SK-N-SH (cell line): Measurements from ENCODE around the gene TMEM107.

ENCODE experiments used
- EP300 ChIP-seq, 2 experiments: IDR thresholded peaks; 2 replicates each; pipeline versions ENCODE4 v1.4.0 to v1.6.1; 2012; ENCODE audit warnings: borderline replicate concordance in 1 of 2, low read depth in 1 of 2, low read length in 1 of 2
- EZH2phosphoT487 ChIP-seq: fragments of 200-600 bp; sonication (generic); IDR thresholded peaks from 2 replicates; pipeline ENCODE4 v1.6.1; 2017; ENCODE audit warnings: low read depth, mixed run types, mild to moderate bottlenecking, antibody characterized with exemption, moderate library complexity, borderline replicate concordance
- FOXJ3 ChIP-seq: sonication (generic); formaldehyde crosslinking; IDR thresholded peaks from 2 replicates; pipeline ENCODE4 v1.5.1; 2020; ENCODE audit warnings: mild to moderate bottlenecking, missing genetic modification reagents
- FOXM1 ChIP-seq: IDR thresholded peaks from 2 replicates; pipeline ENCODE4 v1.4.0; 2012; ENCODE audit warnings: low read depth, mild to moderate bottlenecking
- JUND ChIP-seq: IDR thresholded peaks from 2 replicates; pipeline ENCODE4 v1.4.0; 2012
- TAF1 ChIP-seq: IDR thresholded peaks from 2 replicates; pipeline ENCODE4 v1.6.1; 2012; ENCODE audit warnings: low read depth, mild to moderate bottlenecking, low read length, moderate library complexity, borderline replicate concordance
- TCF12 ChIP-seq: IDR thresholded peaks from 2 replicates; pipeline ENCODE4 v1.4.0; 2012
- TEAD4 ChIP-seq: IDR thresholded peaks from 2 replicates; pipeline ENCODE4 v1.4.0; 2012; ENCODE audit warnings: mild to moderate bottlenecking, borderline replicate concordance; ENCODE audit not compliant: insufficient read depth
- TF ChIP-seq, protein P1 (sequence below): fragments of 200-600 bp; sonication (generic); IDR thresholded peaks from 2 replicates; pipeline ENCODE4 v1.6.1; 2017; ENCODE audit warnings: antibody characterized with exemption, mild to moderate bottlenecking, moderate library complexity
- TF ChIP-seq, protein P2 (sequence below): fragments of 150-350 bp; IDR thresholded peaks from 2 replicates; pipeline ENCODE4 v1.6.1; 2017; ENCODE audit warnings: antibody characterized with exemption, low read length, low read depth, borderline replicate concordance

DNA sequence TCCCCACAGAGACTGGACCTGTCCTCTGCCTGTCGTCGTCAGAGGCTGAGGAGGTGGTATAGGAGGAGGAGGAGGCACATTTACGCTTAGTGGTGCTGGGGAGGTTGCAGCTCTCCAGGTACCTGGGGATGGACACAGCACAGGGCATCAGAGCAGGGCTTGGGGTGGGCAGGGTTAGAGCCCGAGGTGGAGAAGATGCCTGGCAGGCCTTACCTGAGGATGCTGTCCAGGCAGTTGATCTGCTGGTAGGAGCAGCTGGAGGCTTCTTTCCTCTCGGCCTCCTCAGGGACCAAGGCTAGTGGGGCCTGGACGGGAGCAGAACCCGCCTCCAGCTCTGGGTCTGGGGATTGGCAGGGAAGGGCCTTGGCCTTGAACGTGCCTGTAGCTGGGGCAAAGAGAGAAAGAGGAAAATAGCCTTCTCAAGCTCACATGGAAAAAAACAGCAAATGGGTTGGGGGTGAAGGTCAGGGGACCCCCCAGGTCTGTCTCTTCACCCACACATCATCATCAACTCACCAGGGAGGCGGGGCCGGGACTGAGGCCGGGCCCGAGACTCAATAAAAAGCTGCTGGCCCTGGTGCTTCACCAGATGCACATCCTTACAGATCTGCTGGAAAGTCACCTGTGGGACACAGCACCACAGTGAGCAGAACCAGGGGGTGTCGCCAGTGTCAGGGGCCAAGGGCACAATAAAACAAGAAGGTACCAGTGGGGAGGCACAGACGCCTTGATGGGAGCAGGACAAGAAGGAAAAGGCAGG is 29.6 kb downstream of the TMEM107 start:
- TF ChIP-seq EZH2phosphoT487 (no peak), JUND (no peak), TAF1 (no peak), FOXM1 (no peak), FOXJ3 (no peak), TEAD4 (no peak), TCF12 (no peak), EP300 (IDR thresholded peaks at IDR 0.05; ENCODE audit: borderline replicate concordance in 1 of 2, low read depth in 1 of 2, low read length in 1 of 2) (no peak)
- TF ChIP-seq, protein P1, sequence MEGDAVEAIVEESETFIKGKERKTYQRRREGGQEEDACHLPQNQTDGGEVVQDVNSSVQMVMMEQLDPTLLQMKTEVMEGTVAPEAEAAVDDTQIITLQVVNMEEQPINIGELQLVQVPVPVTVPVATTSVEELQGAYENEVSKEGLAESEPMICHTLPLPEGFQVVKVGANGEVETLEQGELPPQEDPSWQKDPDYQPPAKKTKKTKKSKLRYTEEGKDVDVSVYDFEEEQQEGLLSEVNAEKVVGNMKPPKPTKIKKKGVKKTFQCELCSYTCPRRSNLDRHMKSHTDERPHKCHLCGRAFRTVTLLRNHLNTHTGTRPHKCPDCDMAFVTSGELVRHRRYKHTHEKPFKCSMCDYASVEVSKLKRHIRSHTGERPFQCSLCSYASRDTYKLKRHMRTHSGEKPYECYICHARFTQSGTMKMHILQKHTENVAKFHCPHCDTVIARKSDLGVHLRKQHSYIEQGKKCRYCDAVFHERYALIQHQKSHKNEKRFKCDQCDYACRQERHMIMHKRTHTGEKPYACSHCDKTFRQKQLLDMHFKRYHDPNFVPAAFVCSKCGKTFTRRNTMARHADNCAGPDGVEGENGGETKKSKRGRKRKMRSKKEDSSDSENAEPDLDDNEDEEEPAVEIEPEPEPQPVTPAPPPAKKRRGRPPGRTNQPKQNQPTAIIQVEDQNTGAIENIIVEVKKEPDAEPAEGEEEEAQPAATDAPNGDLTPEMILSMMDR = no peak
- TF ChIP-seq, protein P2, sequence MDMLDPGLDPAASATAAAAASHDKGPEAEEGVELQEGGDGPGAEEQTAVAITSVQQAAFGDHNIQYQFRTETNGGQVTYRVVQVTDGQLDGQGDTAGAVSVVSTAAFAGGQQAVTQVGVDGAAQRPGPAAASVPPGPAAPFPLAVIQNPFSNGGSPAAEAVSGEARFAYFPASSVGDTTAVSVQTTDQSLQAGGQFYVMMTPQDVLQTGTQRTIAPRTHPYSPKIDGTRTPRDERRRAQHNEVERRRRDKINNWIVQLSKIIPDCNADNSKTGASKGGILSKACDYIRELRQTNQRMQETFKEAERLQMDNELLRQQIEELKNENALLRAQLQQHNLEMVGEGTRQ = no peak
